Suprapubic skin (tissue), 3 donors: Measurements from ENCODE around the gene H6PD.

ENCODE experiments used
- CTCF ChIP-seq, 2 donors: fragments of 200-600 bp in 1 of 2; fragments of 450-650 bp in 1 of 2; sonication (generic) in 1 of 2; IDR thresholded peaks; one replicate each; pipeline ENCODE4 v1.5.1; 2016 to 2019; ENCODE audit warnings: antibody characterized with exemption in 2 of 2, mild to moderate bottlenecking in 1 of 2, moderate library complexity in 1 of 2
- EP300 ChIP-seq: sonication (generic); formaldehyde crosslinking; IDR thresholded peaks from one replicate; pipeline ENCODE4 v1.6.1; 2017; ENCODE audit warnings: antibody characterized with exemption
- POLR2A ChIP-seq, 2 donors: fragments of 450-650 bp; IDR thresholded peaks; one replicate each; pipeline ENCODE4 v1.6.1; 2017; ENCODE audit warnings: antibody characterized with exemption in 2 of 2, mild to moderate bottlenecking in 2 of 2, moderate library complexity in 2 of 2

GRCh38 chr1:9303916-9304315 lies 69.3 kb downstream of the H6PD start:
- TF ChIP-seq CTCF (IDR thresholded peaks at IDR 0.05), result no peak
- no peak for TF ChIP-seq POLR2A (IDR thresholded peaks at IDR 0.05)
- TF ChIP-seq EP300, result no peak
